GM10248 (cell line): ENCODE measurements around the gene ZNF157.

Experiments used
- CTCF ChIA-PET: fragments of 300-600 bp; sonication (Branson Sonifier 250); formaldehyde crosslinking; extraction: SDS; loops from one replicate; lab custom pipeline; 2021; ENCODE audit warnings: antibody characterized with exemption; lab: Yijun Ruan, JAX
- POLR2A ChIA-PET: fragments of 350-650 bp; sonication (Branson Sonifier 250); formaldehyde crosslinking; extraction: SDS; loops from one replicate; lab custom pipeline; 2020; ENCODE audit warnings: antibody characterized with exemption; lab: Yijun Ruan, JAX
- DNase-seq: peaks from one replicate; pipeline ENCODE4 v3.0.0; 2012; ENCODE audit errors: extremely low spot score
- CTCF ChIP-seq: IDR thresholded peaks from 2 replicates; pipeline ENCODE4 v1.5.1; 2012; ENCODE audit warnings: mild to moderate bottlenecking, low read depth; ENCODE audit errors: extremely low read depth, missing control alignments, control extremely low read depth

The ZNF157 gene

DNA sequence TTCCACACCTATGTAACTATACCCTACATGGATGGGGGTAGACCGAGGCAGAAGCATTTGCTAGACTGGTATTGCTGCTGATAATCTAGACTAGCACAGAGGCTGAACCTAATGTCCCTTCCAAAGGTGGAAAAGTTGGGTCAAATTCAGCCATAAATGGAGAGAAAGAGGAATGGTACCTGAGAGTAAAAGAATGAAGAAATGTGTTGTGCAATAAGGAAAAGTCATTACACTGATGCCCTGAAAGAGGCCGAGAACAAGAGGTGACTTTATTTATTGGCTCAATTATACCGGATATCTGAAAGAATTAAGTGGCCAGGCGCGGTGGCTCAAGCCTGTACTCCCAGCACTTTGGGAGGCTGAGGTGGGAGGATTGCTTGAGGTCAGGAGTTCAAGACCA, 60.5 kb downstream of the ZNF157 start:
- no peak for TF ChIP-seq CTCF
- no peak for DNase-seq
- CTCF ChIA-PET, result no interaction called here
- POLR2A ChIA-PET, result no interaction called here

DNA sequence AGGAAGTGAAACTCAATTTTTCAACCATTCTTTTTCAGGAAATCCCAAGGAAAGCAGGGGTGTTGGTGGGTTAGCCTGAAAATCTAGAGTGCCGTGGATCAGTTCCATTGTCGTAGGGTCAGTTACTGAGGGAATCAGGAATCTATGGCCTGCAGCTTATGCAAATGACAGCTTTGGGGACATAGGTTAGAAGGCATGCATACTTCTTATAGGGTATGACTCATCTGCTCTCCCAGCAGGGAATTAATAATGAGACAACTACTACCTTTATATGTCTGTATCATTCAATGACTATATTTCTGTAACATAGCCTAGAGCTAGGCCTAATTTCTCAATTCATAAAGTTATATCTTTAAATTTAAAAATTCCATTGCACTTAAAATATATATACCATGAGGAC, 76.1 kb downstream of the ZNF157 start:
- DNase-seq, result no peak
- TF ChIP-seq CTCF, result no peak
- POLR2A ChIA-PET, result no interaction called here
- CTCF ChIA-PET, result no interaction called here

GRCh38 chrX:47446971-47447370, 76.6 kb downstream of the ZNF157 start:
- TF ChIP-seq CTCF, result no peak
- POLR2A ChIA-PET, result no interaction called here
- CTCF ChIA-PET, result no interaction called here
- no peak for DNase-seq

GRCh38 chrX:47447607-47448006, 77.2 kb downstream of the ZNF157 start:
- TF ChIP-seq CTCF, result no peak
- ChIA-PET POLR2A (no interaction called here), CTCF (no interaction called here)
- no peak for DNase-seq

- ChIA-PET POLR2A (no interaction called here), CTCF (no interaction called here)
- no peak for TF ChIP-seq CTCF
- DNase-seq, result no peak
Observed at GRCh38 chrX:47448165-47448806, 77.9 kb downstream of the ZNF157 start.

DNA sequence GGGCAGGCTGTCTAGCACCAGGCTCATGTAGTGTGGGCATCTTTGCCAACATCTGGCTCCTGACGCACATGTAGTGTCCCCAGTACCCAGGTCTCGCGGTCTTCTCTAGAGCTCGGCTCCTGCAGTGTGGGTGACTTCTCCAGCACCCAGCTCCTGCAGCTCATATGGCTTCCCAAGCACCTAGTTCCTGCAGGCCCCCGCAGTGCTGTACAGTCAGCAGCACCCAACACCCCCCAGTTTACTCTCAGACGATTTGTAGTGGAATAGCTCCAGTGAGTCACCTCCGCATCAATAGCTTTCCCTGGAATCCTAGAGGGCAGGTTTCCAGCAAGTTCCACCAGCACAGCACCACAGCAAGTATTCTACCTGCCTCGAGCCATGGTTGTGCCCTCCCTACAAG, 81.7 kb downstream of the ZNF157 start:
- POLR2A ChIA-PET, result no interaction called here
- no peak for TF ChIP-seq CTCF
- no peak for DNase-seq
- CTCF ChIA-PET, result no interaction called here
